Measurements from ENCODE around the gene AKAP17A.

The AKAP17A gene

DNA sequence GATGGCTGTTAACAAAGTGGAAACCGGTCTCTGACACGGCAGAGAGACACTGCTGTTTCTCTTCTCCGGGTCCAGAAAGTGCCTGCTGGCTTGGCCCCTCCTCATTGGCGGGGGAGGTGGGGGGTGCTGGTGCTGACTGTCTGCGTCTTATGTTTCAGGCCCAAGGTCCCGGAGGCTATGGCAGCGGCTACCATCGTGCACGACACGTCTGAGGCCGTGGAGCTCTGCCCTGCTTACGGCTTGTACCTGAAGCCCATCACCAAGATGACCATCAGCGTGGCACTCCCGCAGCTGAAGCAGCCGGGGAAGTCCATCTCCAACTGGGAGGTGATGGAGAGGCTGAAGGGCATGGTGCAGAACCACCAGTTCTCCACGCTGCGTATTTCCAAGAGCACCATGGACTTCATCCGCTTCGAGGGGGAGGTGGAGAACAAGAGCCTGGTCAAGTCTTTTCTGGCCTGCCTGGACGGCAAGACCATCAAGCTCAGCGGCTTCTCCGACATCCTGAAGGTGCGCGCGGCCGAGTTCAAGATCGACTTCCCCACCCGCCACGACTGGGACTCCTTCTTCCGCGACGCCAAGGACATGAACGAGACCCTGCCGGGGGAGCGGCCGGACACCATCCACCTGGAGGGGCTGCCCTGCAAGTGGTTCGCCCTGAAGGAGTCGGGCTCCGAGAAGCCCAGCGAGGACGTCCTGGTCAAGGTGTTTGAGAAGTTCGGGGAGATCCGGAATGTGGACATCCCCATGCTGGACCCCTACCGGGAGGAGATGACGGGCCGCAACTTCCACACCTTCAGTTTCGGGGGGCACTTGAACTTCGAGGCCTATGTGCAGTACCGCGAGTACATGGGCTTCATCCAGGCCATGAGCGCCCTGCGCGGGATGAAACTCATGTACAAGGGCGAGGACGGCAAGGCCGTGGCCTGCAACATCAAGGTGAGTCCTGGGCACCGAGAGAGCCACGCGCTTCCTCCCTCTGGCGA is 2.2 kb downstream of the AKAP17A start:
- H3K9me3 Mint-ChIP-seq = no peaks in the 10 kb centered on the region
- H3K36me3 Mint-ChIP-seq (ENCODE audit: low read depth) = peaks cover 60% of the 10 kb centered on the region
- DNase-seq = no peak
- peak overlapping the region; percentile 96 for H3K27ac Mint-ChIP-seq
- H3K27me3 Mint-ChIP-seq = no peaks in the 10 kb centered on the region
- peaks cover 44% of the 10 kb centered on the region for H3K4me1 Mint-ChIP-seq (ENCODE audit: low read depth)
- H3K4me3 Mint-ChIP-seq = peak overlapping the region; percentile 93

- H3K27ac Mint-ChIP-seq = no peak overlapping the region
- no peak overlapping the region for H3K4me3 Mint-ChIP-seq
- DNase-seq = no peak
- peaks cover 39% of the 10 kb centered on the region for H3K4me1 Mint-ChIP-seq (ENCODE audit: low read depth)
- H3K36me3 Mint-ChIP-seq (ENCODE audit: low read depth) = peaks cover 81% of the 10 kb centered on the region
- no peaks in the 10 kb centered on the region for H3K9me3 Mint-ChIP-seq
- H3K27me3 Mint-ChIP-seq = no peaks in the 10 kb centered on the region
Measured at GRCh38 chrX:1595711-1596060, 4.3 kb downstream of the AKAP17A start.

DNA sequence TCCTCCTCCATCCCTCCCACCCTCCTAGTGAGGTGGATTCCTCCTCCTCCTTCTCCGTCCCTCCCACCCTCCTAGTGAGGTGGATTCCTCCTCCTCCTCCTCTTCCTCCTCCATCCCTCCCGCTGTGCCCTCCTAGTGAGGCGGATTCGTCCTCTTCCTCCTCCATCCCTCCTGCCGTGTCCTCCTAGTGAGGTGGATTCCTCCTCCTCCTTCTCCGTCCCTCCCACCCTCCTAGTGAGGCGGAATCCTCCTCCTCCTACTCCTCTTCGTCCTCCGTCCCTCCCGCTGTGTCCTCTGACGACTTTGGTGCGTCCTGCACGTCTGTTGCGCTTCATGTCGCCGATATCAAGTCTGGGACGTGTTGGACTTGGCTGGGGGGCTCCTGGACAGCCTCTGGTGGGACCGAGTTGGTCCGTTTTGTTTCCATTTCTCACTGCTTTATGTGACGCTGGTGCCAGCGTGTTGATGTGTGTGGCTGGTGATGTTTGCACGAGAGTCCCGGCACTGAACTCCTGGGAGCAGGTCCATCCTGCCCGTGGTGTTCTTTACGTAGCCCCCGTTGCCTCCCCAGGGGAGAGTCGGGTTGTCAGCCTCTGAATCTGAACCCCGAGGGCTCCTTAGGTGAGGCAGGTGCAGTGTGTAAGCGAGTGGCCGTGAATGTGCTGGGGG is 5.4 kb downstream of the AKAP17A start:
- DNase-seq = no peak
- peak overlapping the region; percentile 37 for H3K27ac Mint-ChIP-seq
- peaks cover 39% of the 10 kb centered on the region for H3K4me1 Mint-ChIP-seq (ENCODE audit: low read depth)
- no peak overlapping the region for H3K4me3 Mint-ChIP-seq
- H3K27me3 Mint-ChIP-seq = no peaks in the 10 kb centered on the region
- no peaks in the 10 kb centered on the region for H3K9me3 Mint-ChIP-seq
- H3K36me3 Mint-ChIP-seq (ENCODE audit: low read depth) = peaks cover 90% of the 10 kb centered on the region

DNA sequence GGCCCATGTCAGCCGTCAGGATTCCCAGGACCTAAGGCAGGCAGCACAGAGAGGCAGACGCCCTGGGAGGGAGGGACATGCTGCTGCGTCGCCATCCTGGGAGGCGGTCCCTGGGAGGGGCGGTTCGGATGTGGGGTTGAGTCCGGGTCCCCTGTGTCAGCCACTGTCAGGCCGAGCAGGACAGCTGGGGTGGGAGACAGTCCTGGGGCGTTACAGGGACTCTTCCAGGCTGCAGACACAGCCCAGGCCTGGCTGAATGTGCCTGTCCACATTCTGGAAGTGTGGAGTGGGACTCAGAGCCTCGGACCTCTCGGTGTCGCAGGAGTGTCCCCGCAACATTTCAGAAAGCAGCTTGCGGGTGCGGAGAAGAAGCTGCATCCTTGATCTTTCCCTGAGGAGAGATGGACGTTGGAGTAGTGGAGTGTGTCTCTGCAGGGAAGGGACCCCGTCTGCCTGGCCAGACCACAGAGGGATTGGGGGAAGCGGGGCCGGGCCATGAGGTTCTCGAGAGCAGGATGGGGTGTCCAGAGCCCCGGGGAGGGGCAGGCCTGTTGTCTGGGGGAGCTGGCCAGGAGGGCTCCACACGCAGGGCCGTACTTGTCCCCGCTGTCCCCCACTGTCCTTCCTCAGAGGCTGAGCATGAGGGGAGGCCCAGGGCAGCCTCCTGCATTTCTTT is 6.1 kb downstream of the AKAP17A start:
- no peak for DNase-seq
- Mint-ChIP-seq H3K36me3 (ENCODE audit: low read depth) (peaks cover 92% of the 10 kb centered on the region), H3K4me1 (ENCODE audit: low read depth) (peaks cover 39% of the 10 kb centered on the region), H3K9me3 (no peaks in the 10 kb centered on the region), H3K27ac (peak overlapping the region; percentile 29), H3K4me3 (no peak overlapping the region), H3K27me3 (no peaks in the 10 kb centered on the region)

- H3K27ac Mint-ChIP-seq = peak overlapping the region; percentile 29
- H3K27me3 Mint-ChIP-seq = no peaks in the 10 kb centered on the region
- H3K36me3 Mint-ChIP-seq (ENCODE audit: low read depth) = peaks cover 92% of the 10 kb centered on the region
- H3K4me1 Mint-ChIP-seq (ENCODE audit: low read depth) = peaks cover 31% of the 10 kb centered on the region
- no peaks in the 10 kb centered on the region for H3K9me3 Mint-ChIP-seq
- no peak overlapping the region for H3K4me3 Mint-ChIP-seq
- no peak for DNase-seq
Measured at GRCh38 chrX:1598021-1598875, 6.8 kb downstream of the AKAP17A start.

DNA sequence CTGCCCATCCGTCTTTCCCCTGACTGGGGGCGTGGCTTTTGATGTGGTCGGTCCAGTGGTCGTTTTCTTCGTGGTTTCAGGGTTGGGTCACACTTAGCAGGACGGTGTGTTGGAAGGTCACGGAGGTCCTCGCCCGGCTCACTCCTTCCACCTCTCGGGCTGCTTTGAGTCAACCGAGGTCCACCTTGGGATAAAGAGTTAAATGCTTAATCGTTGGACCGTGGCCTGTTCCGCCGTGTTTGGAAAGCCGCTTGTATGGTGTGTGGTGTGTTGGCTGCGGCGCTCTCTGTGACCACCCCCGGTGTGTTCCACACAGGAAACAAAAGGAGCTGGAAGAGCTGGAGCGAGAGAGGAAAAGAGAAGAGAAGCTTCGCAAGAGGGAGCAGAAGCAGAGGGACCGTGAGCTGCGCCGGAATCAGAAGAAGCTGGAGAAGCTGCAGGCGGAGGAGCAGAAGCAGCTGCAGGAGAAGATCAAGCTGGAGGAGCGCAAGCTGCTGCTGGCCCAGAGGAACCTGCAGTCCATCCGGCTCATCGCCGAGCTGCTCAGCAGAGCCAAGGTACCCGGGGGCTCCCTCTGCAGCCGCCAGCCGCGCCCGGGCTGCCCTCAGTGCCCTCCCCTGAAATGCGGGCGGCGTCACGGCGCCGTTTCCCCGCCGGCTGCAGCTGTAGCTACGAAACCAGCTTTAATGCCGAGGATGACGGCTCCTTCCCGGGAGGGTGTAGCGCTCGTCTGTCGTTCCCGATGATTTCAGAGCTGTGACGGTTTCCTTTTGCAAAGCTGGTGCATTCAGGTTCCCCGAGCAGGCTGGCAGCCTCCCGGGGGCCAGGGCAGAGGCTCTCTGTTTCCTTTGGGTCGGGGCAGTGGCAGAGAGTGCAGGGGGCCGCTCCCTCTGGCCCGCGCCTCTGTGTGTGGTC is 7.7 kb downstream of the AKAP17A start:
- H3K4me1 Mint-ChIP-seq (ENCODE audit: low read depth) = peaks cover 23% of the 10 kb centered on the region
- no peak for DNase-seq
- peak overlapping the region; percentile 50 for H3K27ac Mint-ChIP-seq
- no peaks in the 10 kb centered on the region for H3K27me3 Mint-ChIP-seq
- peaks cover 92% of the 10 kb centered on the region for H3K36me3 Mint-ChIP-seq (ENCODE audit: low read depth)
- H3K4me3 Mint-ChIP-seq = no peak overlapping the region
- no peaks in the 10 kb centered on the region for H3K9me3 Mint-ChIP-seq

GRCh38 chrX:1599791-1600405 is 8.5 kb downstream of the AKAP17A start:
- Mint-ChIP-seq H3K9me3 (no peaks in the 10 kb centered on the region), H3K27me3 (no peaks in the 10 kb centered on the region), H3K27ac (no peak overlapping the region), H3K4me1 (ENCODE audit: low read depth) (peaks cover 18% of the 10 kb centered on the region), H3K36me3 (ENCODE audit: low read depth) (peaks cover 92% of the 10 kb centered on the region), H3K4me3 (no peak overlapping the region)
- DNase-seq = no peak

GRCh38 chrX:1600406-1601050 is 9.1 kb downstream of the AKAP17A start:
- Mint-ChIP-seq H3K27me3 (no peaks in the 10 kb centered on the region), H3K4me1 (ENCODE audit: low read depth) (peaks cover 12% of the 10 kb centered on the region), H3K9me3 (no peaks in the 10 kb centered on the region), H3K27ac (no peak overlapping the region), H3K4me3 (no peak overlapping the region), H3K36me3 (ENCODE audit: low read depth) (peaks cover 88% of the 10 kb centered on the region)
- DNase-seq = no peak

- DNase-seq = no peak
Measured at GRCh38 chrX:1601051-1601767, 9.8 kb downstream of the AKAP17A start.

GRCh38 chrX:1601768-1602085 is 10.3 kb downstream of the AKAP17A start:
- peaks cover 9% of the 10 kb centered on the region for H3K4me1 Mint-ChIP-seq (ENCODE audit: low read depth)
- no peak overlapping the region for H3K4me3 Mint-ChIP-seq
- H3K27me3 Mint-ChIP-seq = no peaks in the 10 kb centered on the region
- no peak overlapping the region for H3K27ac Mint-ChIP-seq
- H3K36me3 Mint-ChIP-seq (ENCODE audit: low read depth) = peaks cover 82% of the 10 kb centered on the region
- no peak for DNase-seq
- no peaks in the 10 kb centered on the region for H3K9me3 Mint-ChIP-seq

More at GRCh38 chrX:1601051-1601767, 9.8 kb downstream of the AKAP17A start:
- Mint-ChIP-seq H3K36me3 (ENCODE audit: low read depth) (peaks cover 83% of the 10 kb centered on the region), H3K27ac (no peak overlapping the region), H3K4me1 (ENCODE audit: low read depth) (peaks cover 9% of the 10 kb centered on the region), H3K27me3 (no peaks in the 10 kb centered on the region), H3K9me3 (no peaks in the 10 kb centered on the region), H3K4me3 (no peak overlapping the region)

DNA sequence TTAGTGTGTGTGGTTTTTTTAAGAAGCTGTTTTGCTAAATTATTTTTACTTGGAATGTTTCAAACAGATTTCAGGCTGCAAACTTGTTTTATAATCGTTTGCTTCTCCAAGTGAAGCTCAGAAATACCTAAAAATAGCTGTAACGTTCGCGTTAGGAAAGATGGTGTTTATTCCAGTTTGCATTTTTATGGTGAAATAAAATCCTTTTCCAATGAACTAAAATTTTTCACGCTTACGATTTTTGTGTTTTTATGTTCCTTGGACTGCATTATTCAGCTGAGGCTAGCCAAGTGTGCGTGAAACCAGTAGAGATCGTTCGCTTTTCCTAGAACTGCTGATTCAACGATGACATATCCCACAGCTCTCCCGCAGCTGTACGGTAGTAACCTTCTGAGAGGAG is 10.9 kb downstream of the AKAP17A start:
- Mint-ChIP-seq H3K27ac (no peak overlapping the region), H3K4me3 (no peak overlapping the region), H3K36me3 (ENCODE audit: low read depth) (peaks cover 77% of the 10 kb centered on the region), H3K4me1 (ENCODE audit: low read depth) (peaks cover 5% of the 10 kb centered on the region), H3K9me3 (no peaks in the 10 kb centered on the region), H3K27me3 (no peaks in the 10 kb centered on the region)
- no peak for DNase-seq

DNA sequence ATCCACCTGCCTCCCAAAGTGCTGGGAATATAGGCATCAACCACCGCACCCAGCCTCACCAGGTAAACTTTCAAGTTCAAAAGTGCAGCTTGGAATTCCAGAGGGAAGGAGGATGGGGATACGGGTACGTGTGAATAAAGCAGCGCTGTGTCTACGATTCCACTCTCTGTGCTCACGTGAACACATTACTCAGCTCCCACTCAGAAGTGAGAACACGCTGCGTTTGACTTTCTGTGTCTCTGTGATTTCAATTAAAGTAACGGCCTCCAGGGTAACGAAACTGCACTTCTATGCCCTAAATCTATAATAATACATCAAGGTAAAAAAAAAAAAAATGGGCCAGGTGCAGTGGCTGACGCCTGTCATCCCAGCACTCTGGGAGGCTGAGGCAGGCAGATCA is 15.1 kb downstream of the AKAP17A start:
- Mint-ChIP-seq H3K4me3 (no peak overlapping the region), H3K27ac (no peak overlapping the region), H3K9me3 (no peaks in the 10 kb centered on the region), H3K36me3 (ENCODE audit: low read depth) (peaks cover 37% of the 10 kb centered on the region), H3K4me1 (ENCODE audit: low read depth) (no peaks in the 10 kb centered on the region), H3K27me3 (no peaks in the 10 kb centered on the region)
- no peak for DNase-seq
